CD4-positive, alpha-beta T cell (primary cell): Measurements from ENCODE around the gene CT45A2. TPM values are rescaled to one million over a fixed set of nuclear protein-coding genes. Genes with fewer than 3 reads are reported as not detected.

Source experiments
- total RNA-seq, 174 experiments: library from RNA in 2 of 174; stranded (reverse) in 2 of 174; gene quantifications; one replicate each; pipeline ENCODE4 v1.2.3 and lab custom pipeline; 2021 to 2026

Gene CT45A2
- total RNA-seq, 2 experiments from 2014 or later: not detected

Other genes starting within 250 kb of the CT45A2 start
- not detected for gene CT45A1, start 106.4 kb downstream of the CT45A2 start, total RNA-seq
- not detected for gene CT45A3, start 51.8 kb downstream of the CT45A2 start, total RNA-seq
- not detected for gene CT45A5, start 34.5 kb downstream of the CT45A2 start, total RNA-seq
- gene CT45A6, start 17.2 kb downstream of the CT45A2 start, total RNA-seq: not detected
- gene CT45A7, start 17.3 kb upstream of the CT45A2 start, total RNA-seq: not detected
- not detected for gene CT45A8, start 34.5 kb upstream of the CT45A2 start, total RNA-seq
- gene CT45A9, start 51.8 kb upstream of the CT45A2 start, total RNA-seq: not detected
- not detected for gene CT45A10, start 73.4 kb upstream of the CT45A2 start, total RNA-seq
- not detected for gene SAGE1, start 73.7 kb upstream of the CT45A2 start, total RNA-seq
- 10 to 100 TPM; 36.4 to 37.0 TPM for gene MMGT1, start 154.0 kb upstream of the CT45A2 start, total RNA-seq
- gene SLC9A6, start 165.4 kb upstream of the CT45A2 start, total RNA-seq: 10 to 100 TPM; 17.8 to 20.0 TPM